ENCODE results near the gene IRF2BPL. TPM values are rescaled to one million over a fixed set of nuclear protein-coding genes. Genes with fewer than 3 reads are reported as not detected.

The IRF2BPL gene
- total RNA-seq, 2 donors from 2014 or later = 113 to 141 TPM

GRCh38 chr14:76975051-76975450, 53.5 kb downstream of the IRF2BPL start:
- no peak for DNase-seq (ENCODE audit: low spot score)
- Histone ChIP-seq H3K9me3 (no peaks in the 10 kb centered on the region), H3K4me1 (replicated peaks) (no peaks in the 10 kb centered on the region), H3K36me3 (no peaks in the 10 kb centered on the region), H3K4me3 (no peak overlapping the region), H3K27me3 (replicated peaks; ENCODE audit: insufficient read depth) (no peaks in the 10 kb centered on the region), H3K27ac (no peak overlapping the region)
- 91% methylated on average over 8 of the region's 8 CpGs for WGBS
- TF ChIP-seq POLR2AphosphoS5 (IDR thresholded peaks at IDR 0.05) (no peak), POLR2A (IDR thresholded peaks at IDR 0.05) (no peak)
- TF ChIP-seq, protein P1, sequence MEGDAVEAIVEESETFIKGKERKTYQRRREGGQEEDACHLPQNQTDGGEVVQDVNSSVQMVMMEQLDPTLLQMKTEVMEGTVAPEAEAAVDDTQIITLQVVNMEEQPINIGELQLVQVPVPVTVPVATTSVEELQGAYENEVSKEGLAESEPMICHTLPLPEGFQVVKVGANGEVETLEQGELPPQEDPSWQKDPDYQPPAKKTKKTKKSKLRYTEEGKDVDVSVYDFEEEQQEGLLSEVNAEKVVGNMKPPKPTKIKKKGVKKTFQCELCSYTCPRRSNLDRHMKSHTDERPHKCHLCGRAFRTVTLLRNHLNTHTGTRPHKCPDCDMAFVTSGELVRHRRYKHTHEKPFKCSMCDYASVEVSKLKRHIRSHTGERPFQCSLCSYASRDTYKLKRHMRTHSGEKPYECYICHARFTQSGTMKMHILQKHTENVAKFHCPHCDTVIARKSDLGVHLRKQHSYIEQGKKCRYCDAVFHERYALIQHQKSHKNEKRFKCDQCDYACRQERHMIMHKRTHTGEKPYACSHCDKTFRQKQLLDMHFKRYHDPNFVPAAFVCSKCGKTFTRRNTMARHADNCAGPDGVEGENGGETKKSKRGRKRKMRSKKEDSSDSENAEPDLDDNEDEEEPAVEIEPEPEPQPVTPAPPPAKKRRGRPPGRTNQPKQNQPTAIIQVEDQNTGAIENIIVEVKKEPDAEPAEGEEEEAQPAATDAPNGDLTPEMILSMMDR (IDR thresholded peaks at IDR 0.05) = no peak
- intact Hi-C loops (cut with DNase I) = no loop called here

Other genes with a start within 250 kb of the IRF2BPL start
- 10 to 100 TPM; 10.3 to 58.8 TPM for gene ANGEL1, start 215.8 kb downstream of the IRF2BPL start, total RNA-seq
- gene LRRC74A, start 202.3 kb downstream of the IRF2BPL start, total RNA-seq = 1 to 10 TPM in 1 of 2 donors, not detected in 1; 6.0 TPM
- 10 to 100 TPM; 45.1 to 63.3 TPM for gene CIPC, start 69.5 kb upstream of the IRF2BPL start, total RNA-seq
- gene ZDHHC22, start 113.1 kb upstream of the IRF2BPL start, total RNA-seq = under 1 TPM in 1 of 2 donors, not detected in 1; 0.11 TPM
- 1 to 10 TPM; 2.0 to 7.8 TPM for gene TMEM63C, start 153.1 kb upstream of the IRF2BPL start, total RNA-seq
- under 1 TPM in 1 of 2 donors, not detected in 1; 0.91 TPM for gene NGB, start 242.5 kb upstream of the IRF2BPL start, total RNA-seq

Measured in prostate gland (tissue), 2 donors.